Upper lobe of right lung (tissue), 1 donor: Measurements from ENCODE around the gene C21orf58. TPM values are rescaled to one million over a fixed set of nuclear protein-coding genes. Genes with fewer than 3 reads are reported as not detected.

Source experiments
- ATAC-seq: fragments of 200-7000 bp; cut with Tn5 transposase; one replicate; pipeline ENCODE4 v1.9.1; 2020; ENCODE audit warnings: mild to moderate bottlenecking, moderate library complexity
- DNase-seq: peaks from one replicate; pipeline ENCODE4 v3.0.0-alpha.2; 2020
- H3K27ac ChIP-seq: fragments of 200-600 bp; one replicate; pipeline ENCODE4 v1.8.0; 2022
- H3K27me3 ChIP-seq: fragments of 200-600 bp; one replicate; pipeline ENCODE4 v1.8.0; 2022; ENCODE audit warnings: mild to moderate bottlenecking
- H3K36me3 ChIP-seq: fragments of 200-600 bp; one replicate; pipeline ENCODE4 v1.8.0; 2022
- H3K4me1 ChIP-seq: fragments of 200-600 bp; one replicate; pipeline ENCODE4 v1.8.0; 2022
- H3K4me3 ChIP-seq: fragments of 200-600 bp; one replicate; pipeline ENCODE4 v1.8.0; 2022; ENCODE audit warnings: mild to moderate bottlenecking
- H3K9me3 ChIP-seq: fragments of 200-600 bp; one replicate; pipeline ENCODE4 v1.8.0; 2022
- intact Hi-C: fragments of 100-400 bp; cut with DNase I; formaldehyde crosslinking; loops from one replicate; pipeline ENCODE4 v1.11.0; 2022
- total RNA-seq: library from RNA; stranded (reverse); fragmentation: NEBNext Ultra II Directional; extraction: Animal tissue kit (Norgen Biotek cat#: 25700); gene quantifications from one replicate; pipeline ENCODE4 v1.2.1, GENCODE V29; 2021
- TF ChIP-seq, protein P1 (sequence below): fragments of 200-600 bp; IDR thresholded peaks from one replicate; pipeline ENCODE4 v1.8.0; 2022; ENCODE audit warnings: antibody characterized with exemption
- donor health status: DM: no; HTN: yes; CAD: no; lungs with severe emphysema.

Gene C21orf58
- total RNA-seq, 1 donor from 2014 or later, result 2.3 TPM

DNA sequence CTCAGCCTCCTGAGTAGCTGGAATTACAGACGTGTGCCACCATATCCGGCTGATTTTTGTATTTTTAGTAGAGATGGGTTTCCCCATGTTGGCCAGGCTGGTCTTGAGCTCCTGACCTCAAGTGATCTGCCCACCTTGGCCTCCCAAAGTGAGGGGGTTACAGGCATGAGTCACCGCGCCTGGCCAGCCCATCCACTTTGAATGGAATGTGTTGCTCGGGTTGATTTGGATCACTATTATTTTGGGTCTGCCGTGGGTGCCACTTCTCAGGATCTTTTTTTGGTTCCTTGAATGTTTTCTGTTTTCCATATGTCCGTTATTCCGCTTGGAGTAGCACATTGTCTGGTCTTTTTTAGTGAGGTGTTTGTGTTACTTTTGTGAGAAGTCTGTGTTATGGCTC is 17.3 kb upstream of the C21orf58 start:
- peaks cover 36% of the 10 kb centered on the region for H3K36me3 ChIP-seq
- TF ChIP-seq, protein P1, sequence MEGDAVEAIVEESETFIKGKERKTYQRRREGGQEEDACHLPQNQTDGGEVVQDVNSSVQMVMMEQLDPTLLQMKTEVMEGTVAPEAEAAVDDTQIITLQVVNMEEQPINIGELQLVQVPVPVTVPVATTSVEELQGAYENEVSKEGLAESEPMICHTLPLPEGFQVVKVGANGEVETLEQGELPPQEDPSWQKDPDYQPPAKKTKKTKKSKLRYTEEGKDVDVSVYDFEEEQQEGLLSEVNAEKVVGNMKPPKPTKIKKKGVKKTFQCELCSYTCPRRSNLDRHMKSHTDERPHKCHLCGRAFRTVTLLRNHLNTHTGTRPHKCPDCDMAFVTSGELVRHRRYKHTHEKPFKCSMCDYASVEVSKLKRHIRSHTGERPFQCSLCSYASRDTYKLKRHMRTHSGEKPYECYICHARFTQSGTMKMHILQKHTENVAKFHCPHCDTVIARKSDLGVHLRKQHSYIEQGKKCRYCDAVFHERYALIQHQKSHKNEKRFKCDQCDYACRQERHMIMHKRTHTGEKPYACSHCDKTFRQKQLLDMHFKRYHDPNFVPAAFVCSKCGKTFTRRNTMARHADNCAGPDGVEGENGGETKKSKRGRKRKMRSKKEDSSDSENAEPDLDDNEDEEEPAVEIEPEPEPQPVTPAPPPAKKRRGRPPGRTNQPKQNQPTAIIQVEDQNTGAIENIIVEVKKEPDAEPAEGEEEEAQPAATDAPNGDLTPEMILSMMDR, result no peak
- intact Hi-C loops, result no loop called here

DNA sequence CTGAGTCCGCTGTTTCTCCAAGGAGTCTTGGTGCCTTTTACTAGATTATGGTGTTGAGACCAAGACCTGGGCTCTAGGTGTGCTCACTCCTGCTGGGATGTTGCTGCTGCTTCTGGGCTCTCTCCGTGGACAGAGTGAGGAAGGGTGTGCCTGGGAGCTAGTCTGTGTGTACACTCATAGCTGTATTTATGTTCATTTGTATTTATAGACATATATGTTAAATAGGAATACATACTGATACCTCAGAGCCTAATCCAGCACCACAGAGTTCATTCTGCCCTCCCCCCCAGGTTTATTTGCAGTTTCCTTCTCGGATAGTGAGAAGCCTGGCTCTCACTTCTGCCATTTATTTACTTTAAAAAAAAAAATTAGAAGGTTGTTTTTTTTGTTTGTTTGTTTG is 12.9 kb upstream of the C21orf58 start:
- Histone ChIP-seq H3K9me3 (no peaks in the 10 kb centered on the region), H3K4me1 (no peaks in the 10 kb centered on the region), H3K27me3 (no peaks in the 10 kb centered on the region), H3K36me3 (peaks cover 46% of the 10 kb centered on the region), H3K27ac (no peak overlapping the region), H3K4me3 (no peak overlapping the region)
- intact Hi-C loops, result no loop called here
- TF ChIP-seq, protein P1, result no peak
- ATAC-seq (no peak), DNase-seq (no peak)

More for the DNA sequence above, 17.3 kb upstream of the C21orf58 start:
- no peaks in the 10 kb centered on the region for H3K4me1 ChIP-seq
- DNase-seq (no peak), ATAC-seq (no peak)
- no peaks in the 10 kb centered on the region for H3K9me3 ChIP-seq
- no peak overlapping the region for H3K27ac ChIP-seq
- no peak overlapping the region for H3K4me3 ChIP-seq
- H3K27me3 ChIP-seq, result no peaks in the 10 kb centered on the region

DNA sequence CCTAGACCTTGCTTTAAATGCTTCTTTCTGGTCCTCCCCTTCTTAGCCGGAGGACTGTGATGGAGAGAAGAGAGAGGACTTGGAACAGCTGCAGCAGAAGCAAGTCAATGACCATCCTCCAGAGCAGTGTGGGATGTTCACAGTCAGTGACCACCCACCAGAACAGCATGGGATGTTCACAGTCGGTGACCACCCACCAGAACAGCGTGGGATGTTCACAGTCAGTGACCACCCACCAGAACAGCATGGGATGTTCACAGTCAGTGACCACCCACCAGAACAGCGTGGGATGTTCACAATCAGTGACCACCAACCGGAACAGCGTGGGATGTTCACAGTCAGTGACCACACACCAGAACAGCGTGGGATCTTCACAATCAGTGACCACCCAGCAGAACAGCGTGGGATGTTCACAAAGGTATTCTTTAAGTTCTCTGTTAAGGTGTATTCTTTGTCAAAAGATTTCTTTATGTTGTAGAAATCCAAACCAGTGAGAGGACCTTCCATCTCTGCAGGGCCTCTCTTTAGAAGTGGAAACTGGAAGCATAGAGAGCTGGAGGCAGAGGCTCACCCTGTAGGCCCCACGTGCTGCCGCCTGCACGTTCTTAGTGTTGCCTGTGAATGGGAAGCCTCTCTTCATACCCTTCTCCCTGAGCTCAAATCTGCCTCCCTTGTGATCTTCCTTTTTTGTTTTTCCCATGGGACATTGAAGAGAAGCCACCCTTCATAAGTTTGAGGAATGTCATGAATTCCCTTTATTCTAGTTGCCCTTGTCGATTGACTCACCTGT is 10.9 kb upstream of the C21orf58 start:
- Histone ChIP-seq H3K4me3 (no peak overlapping the region), H3K36me3 (peaks cover 56% of the 10 kb centered on the region), H3K4me1 (no peaks in the 10 kb centered on the region), H3K27ac (no peak overlapping the region), H3K9me3 (no peaks in the 10 kb centered on the region), H3K27me3 (no peaks in the 10 kb centered on the region)
- DNase-seq (no peak), ATAC-seq (no peak)
- intact Hi-C loops, result no loop called here
- TF ChIP-seq, protein P1, result no peak

DNA sequence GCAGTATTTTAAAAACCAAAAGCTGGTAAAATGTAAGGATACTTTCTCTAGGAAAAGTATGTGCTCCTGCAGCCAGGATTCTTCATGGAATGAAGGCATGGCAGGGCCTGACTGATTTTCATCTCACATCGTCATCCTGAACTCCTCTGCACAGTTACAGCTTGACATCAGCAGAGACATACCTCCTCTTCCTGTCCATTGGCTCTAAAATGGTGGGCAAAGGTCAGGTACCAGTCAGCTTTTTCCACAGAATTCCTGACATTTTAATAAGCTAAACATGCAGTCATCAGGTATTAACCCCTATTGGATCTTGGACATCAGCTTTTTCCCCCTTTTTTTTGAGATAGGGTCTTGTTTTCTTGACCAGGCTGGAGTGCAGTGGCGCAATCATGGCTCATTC is 6.1 kb upstream of the C21orf58 start:
- no peaks in the 10 kb centered on the region for H3K9me3 ChIP-seq
- no peak for DNase-seq
- H3K4me1 ChIP-seq, result peaks cover 8% of the 10 kb centered on the region
- no peak for ATAC-seq
- no peaks in the 10 kb centered on the region for H3K27me3 ChIP-seq
- peaks cover 44% of the 10 kb centered on the region for H3K36me3 ChIP-seq
- H3K27ac ChIP-seq, result no peak overlapping the region
- TF ChIP-seq, protein P1, result no peak
- intact Hi-C loops, result no loop called here
- no peak overlapping the region for H3K4me3 ChIP-seq

DNA sequence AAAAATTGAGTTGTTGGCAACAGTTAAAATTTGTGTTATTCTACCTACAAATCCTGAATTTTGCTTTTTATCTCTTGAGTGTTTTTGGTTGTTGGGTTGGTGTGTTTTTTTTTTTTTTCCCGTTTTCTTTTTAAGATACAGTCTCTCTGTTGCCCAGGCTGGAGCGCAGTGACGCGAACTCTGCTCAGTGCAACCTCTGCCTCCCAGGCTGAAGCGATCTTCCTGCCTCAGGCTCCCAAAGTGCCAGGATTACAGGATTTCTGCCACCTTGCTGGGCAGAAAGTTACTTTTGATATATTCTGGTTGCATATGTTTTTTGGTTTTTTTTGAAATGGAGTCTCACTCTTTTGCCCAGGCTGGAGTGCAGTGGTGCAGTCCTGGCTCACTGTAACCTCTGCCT is 4.5 kb upstream of the C21orf58 start:
- Histone ChIP-seq H3K9me3 (no peaks in the 10 kb centered on the region), H3K27me3 (no peaks in the 10 kb centered on the region), H3K4me3 (no peak overlapping the region), H3K4me1 (peaks cover 8% of the 10 kb centered on the region), H3K27ac (no peak overlapping the region), H3K36me3 (peaks cover 38% of the 10 kb centered on the region)
- intact Hi-C loops, result no loop called here
- ATAC-seq, result no peak
- TF ChIP-seq, protein P1, result no peak
- no peak for DNase-seq
